Neural cell (in vitro differentiated cells): ENCODE measurements around the gene STMN3. TPM values are rescaled to one million over a fixed set of nuclear protein-coding genes. Genes with fewer than 3 reads are reported as not detected.
"Not testable (repeated sequence)": the region's sequence is repeated elsewhere in the genome, so short reads cannot be mapped to it uniquely, and the experiment has no call there.

ENCODE experiments used
- H2AFZ ChIP-seq: fragments of 200-600, 300-800 bp; sonication (generic), shearing (Covaris generic); 2 replicates; pipeline ENCODE4 v1.6.0; 2014; ENCODE audit warnings: low read depth, mild to moderate bottlenecking, antibody characterized with exemption, low read length, moderate library complexity
- H3F3A ChIP-seq: fragments of 200-600 bp; shearing (Covaris generic); 2 replicates; pipeline ENCODE4 v1.6.1; 2016; ENCODE audit warnings: mild to moderate bottlenecking, moderate library complexity, mixed read lengths, antibody characterized with exemption, low read length; ENCODE audit not compliant: insufficient read depth, poor library complexity, severe bottlenecking
- H3K27ac ChIP-seq: fragments of 200-600, 300-800 bp; sonication (generic), shearing (Covaris generic); 2 replicates; pipeline ENCODE4 v1.5.1; 2014; ENCODE audit warnings: mild to moderate bottlenecking, low read length, moderate library complexity
- H3K27me3 ChIP-seq: fragments of 300-800, 200-600 bp; sonication (generic), shearing (Covaris generic); 2 replicates; pipeline ENCODE4 v1.6.0; 2014; ENCODE audit warnings: mild to moderate bottlenecking, low read depth, low read length, moderate library complexity; ENCODE audit not compliant: insufficient read depth
- H3K36me3 ChIP-seq: fragments of 300-800, 200-600 bp; sonication (generic), shearing (Covaris generic); 2 replicates; pipeline ENCODE4 v1.5.1; 2014; ENCODE audit warnings: mild to moderate bottlenecking, antibody characterized with exemption, low read length, moderate library complexity; ENCODE audit not compliant: insufficient read depth
- H3K4me2 ChIP-seq: fragments of 300-800, 200-600 bp; sonication (generic), shearing (Covaris generic); 2 replicates; pipeline ENCODE4 v1.6.0; 2014; ENCODE audit warnings: mild to moderate bottlenecking, low read length
- H3K4me3 ChIP-seq: fragments of 300-800, 200-600 bp; sonication (generic), shearing (Covaris generic); 2 replicates; pipeline ENCODE4 v1.5.1; 2014; ENCODE audit warnings: mild to moderate bottlenecking, low read length, moderate library complexity
- H3K79me2 ChIP-seq: fragments of 200-600 bp; shearing (Covaris generic); replicated peaks from 2 replicates; pipeline ENCODE4 v1.6.0; 2014; ENCODE audit warnings: mild to moderate bottlenecking, low read length, moderate library complexity; ENCODE audit not compliant: insufficient read depth
- H3K9ac ChIP-seq: fragments of 300-800, 200-600 bp; sonication (generic), shearing (Covaris generic); 2 replicates; pipeline ENCODE4 v1.6.1; 2016; ENCODE audit warnings: mild to moderate bottlenecking, low read length, mixed read lengths
- H3K9me2 ChIP-seq: fragments of 200-600 bp; shearing (Covaris generic); 2 replicates; pipeline ENCODE4 v1.6.1; 2016; ENCODE audit warnings: mild to moderate bottlenecking, low read length, mixed read lengths; ENCODE audit not compliant: insufficient read depth
- H3K9me3 ChIP-seq: fragments of 200-600, 300-800 bp; sonication (generic), shearing (Covaris generic); 2 replicates; pipeline ENCODE4 v1.6.1; 2016; ENCODE audit warnings: mild to moderate bottlenecking, mixed run types, low read length, moderate library complexity, mixed read lengths
- H4K20me1 ChIP-seq: fragments of 200-600 bp; shearing (Covaris generic); 2 replicates; pipeline ENCODE4 v1.6.1; 2016; ENCODE audit warnings: mild to moderate bottlenecking, mixed run types; ENCODE audit not compliant: insufficient read depth
- EP300 ChIP-seq: fragments of 450-650 bp; conservative IDR thresholded peaks from 2 replicates; pipeline ENCODE4 v1.6.1; 2014; ENCODE audit warnings: antibody characterized with exemption, mild to moderate bottlenecking, moderate library complexity; ENCODE audit not compliant: poor library complexity, severe bottlenecking
- EZH2 ChIP-seq: fragments of 200-600, 300-800 bp; shearing (Covaris generic), sonication (generic); IDR thresholded peaks from 2 replicates; pipeline ENCODE4 v1.6.1; 2014; ENCODE audit warnings: antibody characterized with exemption, low read length, borderline replicate concordance, mild to moderate bottlenecking; ENCODE audit not compliant: insufficient read depth, poor library complexity, severe bottlenecking
- MXI1 ChIP-seq: fragments of 450-650 bp; conservative IDR thresholded peaks from 2 replicates; pipeline ENCODE4 v1.6.1; 2014; ENCODE audit warnings: antibody characterized with exemption, mild to moderate bottlenecking; ENCODE audit not compliant: poor library complexity, severe bottlenecking
- POLR2AphosphoS5 ChIP-seq: IDR thresholded peaks from 2 replicates; pipeline ENCODE4 v1.6.1; 2012
- RAD21 ChIP-seq: fragments of 450-650 bp; conservative IDR thresholded peaks from 2 replicates; pipeline ENCODE4 v1.6.1; 2014; ENCODE audit warnings: antibody characterized with exemption, mild to moderate bottlenecking, moderate library complexity
- REST ChIP-seq: IDR thresholded peaks from 2 replicates; pipeline ENCODE4 v1.6.1; 2012; ENCODE audit warnings: borderline replicate concordance
- SMC3 ChIP-seq: fragments of 450-650 bp; conservative IDR thresholded peaks from 2 replicates; pipeline ENCODE4 v1.6.1; 2014; ENCODE audit warnings: antibody characterized with exemption, mild to moderate bottlenecking, moderate library complexity; ENCODE audit not compliant: poor library complexity
- TAF1 ChIP-seq: IDR thresholded peaks from 2 replicates; pipeline ENCODE4 v1.6.1; 2012; ENCODE audit warnings: low read depth
- polyA plus RNA-seq: library from polyadenylated mRNA; depleted of rRNA; stranded (reverse); fragments of >200 nt; gene quantifications from 2 replicates; pipeline ENCODE4 v1.2.3, GENCODE V29; 2014
- TF ChIP-seq, protein P1 (sequence below): fragments of 450-650 bp; IDR thresholded peaks from 2 replicates; pipeline ENCODE4 v1.5.1; 2014; ENCODE audit warnings: antibody characterized with exemption, mild to moderate bottlenecking, moderate library complexity; ENCODE audit not compliant: poor library complexity, severe bottlenecking

Gene STMN3
- polyA plus RNA-seq, 1 donor from 2014 or later, result 268 TPM

GRCh38 chr20:63672666-63673065, 19.4 kb upstream of the STMN3 start:
- Histone ChIP-seq H3K27me3 (no peaks in the 10 kb centered on the region), H3K9me3 (no peaks in the 10 kb centered on the region), H3K9me2 (no peaks in the 10 kb centered on the region), H2AFZ (no peak overlapping the region), H3K79me2 (no peaks in the 10 kb centered on the region), H3K36me3 (no peaks in the 10 kb centered on the region), H3K4me3 (no peak overlapping the region), H3K27ac (no peak overlapping the region), H3K4me2 (no peak overlapping the region), H3F3A (no peaks in the 10 kb centered on the region), H4K20me1 (no peaks in the 10 kb centered on the region), H3K9ac (no peak overlapping the region)
- no peak for TF ChIP-seq EZH2
- no peak for TF ChIP-seq MXI1
- TF ChIP-seq EP300, result no peak
- TF ChIP-seq REST, result no peak
- TF ChIP-seq, protein P1, sequence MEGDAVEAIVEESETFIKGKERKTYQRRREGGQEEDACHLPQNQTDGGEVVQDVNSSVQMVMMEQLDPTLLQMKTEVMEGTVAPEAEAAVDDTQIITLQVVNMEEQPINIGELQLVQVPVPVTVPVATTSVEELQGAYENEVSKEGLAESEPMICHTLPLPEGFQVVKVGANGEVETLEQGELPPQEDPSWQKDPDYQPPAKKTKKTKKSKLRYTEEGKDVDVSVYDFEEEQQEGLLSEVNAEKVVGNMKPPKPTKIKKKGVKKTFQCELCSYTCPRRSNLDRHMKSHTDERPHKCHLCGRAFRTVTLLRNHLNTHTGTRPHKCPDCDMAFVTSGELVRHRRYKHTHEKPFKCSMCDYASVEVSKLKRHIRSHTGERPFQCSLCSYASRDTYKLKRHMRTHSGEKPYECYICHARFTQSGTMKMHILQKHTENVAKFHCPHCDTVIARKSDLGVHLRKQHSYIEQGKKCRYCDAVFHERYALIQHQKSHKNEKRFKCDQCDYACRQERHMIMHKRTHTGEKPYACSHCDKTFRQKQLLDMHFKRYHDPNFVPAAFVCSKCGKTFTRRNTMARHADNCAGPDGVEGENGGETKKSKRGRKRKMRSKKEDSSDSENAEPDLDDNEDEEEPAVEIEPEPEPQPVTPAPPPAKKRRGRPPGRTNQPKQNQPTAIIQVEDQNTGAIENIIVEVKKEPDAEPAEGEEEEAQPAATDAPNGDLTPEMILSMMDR, result no peak
- TF ChIP-seq RAD21, result no peak
- no peak for TF ChIP-seq SMC3
- TF ChIP-seq TAF1, result no peak
- TF ChIP-seq POLR2AphosphoS5, result no peak

GRCh38 chr20:63671695-63672094, 18.5 kb upstream of the STMN3 start:
- H3K9me3 ChIP-seq, H3K36me3 ChIP-seq, H3K9me2 ChIP-seq, H3K79me2 ChIP-seq, H3F3A ChIP-seq, H3K27ac ChIP-seq, H3K9ac ChIP-seq, H3K27me3 ChIP-seq, H2AFZ ChIP-seq, H3K4me2 ChIP-seq, H3K4me3 ChIP-seq, H4K20me1 ChIP-seq: not testable (repeated sequence)

DNA sequence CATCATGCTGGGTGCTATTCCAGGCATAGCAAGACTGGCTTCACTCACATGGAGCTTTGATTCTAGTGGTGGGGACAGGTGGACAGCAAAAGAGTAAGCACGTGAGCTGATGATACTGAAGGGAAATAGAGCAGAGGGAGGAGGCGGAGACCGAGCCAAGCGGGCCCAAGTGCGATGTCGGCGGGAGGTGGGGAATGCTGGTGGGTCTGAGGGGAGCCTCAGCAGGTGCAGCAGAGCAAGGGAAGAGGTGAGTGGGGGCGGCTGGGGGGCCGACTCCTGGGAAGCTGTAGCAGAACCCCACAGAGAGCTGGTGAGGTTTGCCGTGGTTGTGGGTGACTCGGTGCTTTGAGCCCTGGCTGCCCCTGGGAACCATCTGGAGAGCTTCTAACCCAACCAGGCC, 15.1 kb upstream of the STMN3 start:
- Histone ChIP-seq H3K27ac (no peak overlapping the region), H3K9me2 (no peaks in the 10 kb centered on the region), H3K4me3 (no peak overlapping the region), H3K9ac (no peak overlapping the region), H3K27me3 (no peaks in the 10 kb centered on the region), H3F3A (no peaks in the 10 kb centered on the region), H2AFZ (no peak overlapping the region), H3K9me3 (no peaks in the 10 kb centered on the region), H4K20me1 (no peaks in the 10 kb centered on the region), H3K4me2 (no peak overlapping the region), H3K36me3 (no peaks in the 10 kb centered on the region), H3K79me2 (no peaks in the 10 kb centered on the region)
- TF ChIP-seq REST (no peak), SMC3 (no peak), RAD21 (no peak), TAF1 (no peak), EP300 (no peak), EZH2 (no peak), MXI1 (no peak), POLR2AphosphoS5 (no peak)
- TF ChIP-seq, protein P1, result no peak
